Spleen (tissue), 11 donors: ENCODE results near the gene DPYSL5. TPM values are rescaled to one million over a fixed set of nuclear protein-coding genes. Genes with fewer than 3 reads are reported as not detected.

Experiments used
- DNase-seq: peaks from one replicate; pipeline ENCODE4 v3.0.0-alpha.2; 2020
- H3K27ac ChIP-seq, 8 donors: fragments of 200-600 bp; sonication (generic) in 7 of 8; 1 replicate in 4 of 8; 2 replicates in 4 of 8; pipeline versions ENCODE4 v1.5.0 to v1.8.0; 2016 to 2021; ENCODE audit warnings: inconsistent platforms in 4 of 8, mild to moderate bottlenecking in 4 of 8, moderate library complexity in 1 of 8
- H3K27me3 ChIP-seq, 7 donors: fragments of 200-600 bp; sonication (generic) in 6 of 7; replicated peaks in 1 of 7; 1 replicate in 4 of 7; 2 replicates in 3 of 7; pipeline versions ENCODE4 v1.5.0 to v1.8.0; 2016 to 2021; ENCODE audit warnings: inconsistent platforms in 3 of 7, mild to moderate bottlenecking in 1 of 7
- H3K36me3 ChIP-seq, 6 donors: fragments of 200-600 bp; sonication (generic) in 5 of 6; 1 replicate in 4 of 6; 2 replicates in 2 of 6; pipeline versions ENCODE4 v1.5.0 to v1.8.0; 2016 to 2021; ENCODE audit warnings: inconsistent platforms in 2 of 6
- H3K4me1 ChIP-seq, 6 donors: fragments of 200-600 bp; sonication (generic) in 5 of 6; 1 replicate in 3 of 6; 2 replicates in 3 of 6; pipeline versions ENCODE4 v1.5.0 to v1.8.0; 2016 to 2021; ENCODE audit warnings: inconsistent platforms in 3 of 6
- H3K4me3 ChIP-seq, 8 donors: fragments of 200-600 bp; sonication (generic) in 7 of 8; 1 replicate in 4 of 8; 2 replicates in 4 of 8; pipeline versions ENCODE4 v1.5.0 to v1.8.0; 2016 to 2021; ENCODE audit warnings: inconsistent platforms in 4 of 8, mild to moderate bottlenecking in 4 of 8, moderate library complexity in 2 of 8
- H3K9me3 ChIP-seq, 8 donors: fragments of 200-600 bp; sonication (generic) in 7 of 8; 1 replicate in 4 of 8; 2 replicates in 4 of 8; pipeline versions ENCODE4 v1.5.0 to v1.8.0; 2016 to 2021; ENCODE audit warnings: inconsistent platforms in 4 of 8
- POLR2A ChIP-seq, 3 donors: fragments of 450-650 bp; IDR thresholded peaks; one replicate each; pipeline ENCODE4 v1.5.1; 2017; ENCODE audit warnings: antibody characterized with exemption in 3 of 3, mild to moderate bottlenecking in 1 of 3
- POLR2AphosphoS5 ChIP-seq, 3 donors: sonication (generic); formaldehyde crosslinking; IDR thresholded peaks; one replicate each; pipeline ENCODE4 v1.5.1; 2017; ENCODE audit warnings: antibody characterized with exemption in 3 of 3
- WGBS, 5 donors: extraction: QIAGEN DNeasy Blood & Tissue Kit in 3 of 5; methylation state at CpG; one replicate each; pipeline versions ENCODE4 v1.1.5 to v1.1.7; 2013 to 2018; 5-methylcytosine and 5-hydroxymethylcytosine counted together
- intact Hi-C: fragments of 100-400 bp; cut with DNase I; formaldehyde crosslinking; loops from one replicate; pipeline ENCODE4 v1.15.0; 2023; ENCODE audit warnings: low total_unique reads
- polyA plus RNA-seq, 3 donors: library from polyadenylated mRNA; stranded (reverse); fragments of 200-250 nt; gene quantifications; one replicate each; pipeline ENCODE4 v1.2.1, GENCODE V29; 2013
- total RNA-seq, 7 donors: library from RNA; depleted of rRNA in 3 of 7; stranded (reverse); fragments of >200 nt in 3 of 7; fragmentation: NEBNext Ultra II Directional in 4 of 7; extraction: Animal tissue kit (Norgen Biotek cat#: 25700) in 4 of 7; gene quantifications; one replicate each; pipeline versions ENCODE4 v1.1.0 to v1.2.1, GENCODE V29; 2016 to 2021
- TF ChIP-seq, protein P1 (sequence below), 11 experiments: fragments of 200-600 bp in 7 of 11; fragments of 450-650 bp in 4 of 11; sonication (generic) in 4 of 11; IDR thresholded peaks in 8 of 11; conservative IDR thresholded peaks in 3 of 11; 1 replicate in 7 of 11; 2 replicates in 4 of 11; pipeline versions ENCODE4 v1.4.0 to v1.8.0; 2016 to 2021; ENCODE audit warnings: antibody characterized with exemption in 11 of 11, inconsistent platforms in 4 of 11, mild to moderate bottlenecking in 1 of 11
- donor health status: healthy with polysubstance abuse.
- donor health status: DM: no; HTN: no; CAD: no; lungs with moderate emphysema.
- donor health status: DM: no; HTN: no; CAD: no.
- donor health status: Bipolar disorder and iron deficiency.
- donor health status: healthy.
- donor health status: DM: no; HTN: no; CAD: no.
- donor health status: DM: yes; HTN: yes; CAD: no.

The DPYSL5 gene
- total and polyA plus RNA-seq, 10 donors = 0.02 to 0.07 (median 0.02) TPM; not detected in 7

DNA sequence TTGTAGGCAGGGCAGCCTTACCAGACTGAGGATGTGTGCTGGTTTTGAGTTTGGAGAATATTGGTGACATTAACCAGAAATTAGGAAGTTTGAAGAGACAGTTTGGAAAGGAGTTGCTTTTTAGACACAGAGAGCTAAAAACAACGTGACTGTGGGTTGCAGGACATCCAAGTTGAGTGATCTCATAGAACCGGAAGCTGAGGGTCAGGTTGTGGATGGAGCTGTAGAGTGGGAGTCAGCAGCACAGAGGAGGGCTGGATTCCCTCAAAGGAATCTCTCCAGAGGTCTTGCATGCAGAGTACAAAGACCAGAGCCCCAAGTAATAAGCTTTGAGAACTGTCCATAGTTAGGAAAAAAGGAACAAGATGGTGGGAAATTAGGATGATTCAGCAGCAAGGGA, 131.8 kb downstream of the DPYSL5 start:
- Histone ChIP-seq H3K36me3 (no peaks in the 10 kb centered on the region), H3K9me3 (no peaks in the 10 kb centered on the region), H3K4me3 (no peak overlapping the region), H3K4me1 (peaks cover 0 to 15% (median 5%) of the 10 kb centered on the region in 6 donors), H3K27ac (peak overlapping the region in 7 of 8 donors; percentile 29 to 61 (median 49)), H3K27me3 (no peaks in the 10 kb centered on the region)
- intact Hi-C loops = no loop called here
- no peak for DNase-seq
- WGBS, 5 donors = 48 to 78% (median 68%) methylated on average over 2 of the region's 2 CpGs
- TF ChIP-seq POLR2A (IDR thresholded peaks at IDR 0.05) (no peak), POLR2AphosphoS5 (IDR thresholded peaks at IDR 0.05) (peak in 1 of 3 donors; percentile 31)
- TF ChIP-seq, protein P1, sequence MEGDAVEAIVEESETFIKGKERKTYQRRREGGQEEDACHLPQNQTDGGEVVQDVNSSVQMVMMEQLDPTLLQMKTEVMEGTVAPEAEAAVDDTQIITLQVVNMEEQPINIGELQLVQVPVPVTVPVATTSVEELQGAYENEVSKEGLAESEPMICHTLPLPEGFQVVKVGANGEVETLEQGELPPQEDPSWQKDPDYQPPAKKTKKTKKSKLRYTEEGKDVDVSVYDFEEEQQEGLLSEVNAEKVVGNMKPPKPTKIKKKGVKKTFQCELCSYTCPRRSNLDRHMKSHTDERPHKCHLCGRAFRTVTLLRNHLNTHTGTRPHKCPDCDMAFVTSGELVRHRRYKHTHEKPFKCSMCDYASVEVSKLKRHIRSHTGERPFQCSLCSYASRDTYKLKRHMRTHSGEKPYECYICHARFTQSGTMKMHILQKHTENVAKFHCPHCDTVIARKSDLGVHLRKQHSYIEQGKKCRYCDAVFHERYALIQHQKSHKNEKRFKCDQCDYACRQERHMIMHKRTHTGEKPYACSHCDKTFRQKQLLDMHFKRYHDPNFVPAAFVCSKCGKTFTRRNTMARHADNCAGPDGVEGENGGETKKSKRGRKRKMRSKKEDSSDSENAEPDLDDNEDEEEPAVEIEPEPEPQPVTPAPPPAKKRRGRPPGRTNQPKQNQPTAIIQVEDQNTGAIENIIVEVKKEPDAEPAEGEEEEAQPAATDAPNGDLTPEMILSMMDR (IDR thresholded peaks at IDR 0.05 in 8 of 11, conservative IDR thresholded peaks at IDR 0.05 in 3 of 11) = no peak

DNA sequence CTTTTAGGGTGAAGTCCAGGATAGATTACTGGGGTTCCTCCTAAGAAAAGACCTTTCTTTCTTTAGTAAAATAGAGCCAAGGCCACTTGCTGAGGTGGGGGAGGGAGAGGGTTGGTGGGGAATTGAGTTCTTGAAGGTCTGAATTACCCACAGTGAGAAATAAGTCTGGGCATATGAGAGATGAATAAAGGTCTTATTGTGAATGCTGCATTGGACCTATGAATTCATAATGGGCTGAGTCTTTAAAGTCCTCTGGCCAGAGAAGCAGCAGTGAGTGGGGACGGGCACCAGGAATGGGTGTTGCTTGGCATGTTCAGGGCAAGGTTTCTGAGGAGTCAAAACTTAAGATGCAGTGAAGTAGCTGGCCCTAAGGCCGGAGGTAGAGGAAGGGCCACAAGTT, 133.0 kb downstream of the DPYSL5 start:
- TF ChIP-seq POLR2AphosphoS5 (IDR thresholded peaks at IDR 0.05) (no peak), POLR2A (IDR thresholded peaks at IDR 0.05) (no peak)
- TF ChIP-seq, protein P1 (IDR thresholded peaks at IDR 0.05 in 8 of 11, conservative IDR thresholded peaks at IDR 0.05 in 3 of 11) = no peak
- peaks cover 0 to 15% (median 5%) of the 10 kb centered on the region in 6 donors for H3K4me1 ChIP-seq
- H3K36me3 ChIP-seq = no peaks in the 10 kb centered on the region
- no peak for DNase-seq
- intact Hi-C loops = no loop called here
- H3K9me3 ChIP-seq = no peaks in the 10 kb centered on the region
- H3K27me3 ChIP-seq = no peaks in the 10 kb centered on the region
- H3K4me3 ChIP-seq = no peak overlapping the region
- WGBS, 5 donors = 85 to 96% (median 89%) methylated on average over 2 of the region's 2 CpGs
- peak overlapping the region in 2 of 8 donors; percentile 51 to 61 for H3K27ac ChIP-seq

DNA sequence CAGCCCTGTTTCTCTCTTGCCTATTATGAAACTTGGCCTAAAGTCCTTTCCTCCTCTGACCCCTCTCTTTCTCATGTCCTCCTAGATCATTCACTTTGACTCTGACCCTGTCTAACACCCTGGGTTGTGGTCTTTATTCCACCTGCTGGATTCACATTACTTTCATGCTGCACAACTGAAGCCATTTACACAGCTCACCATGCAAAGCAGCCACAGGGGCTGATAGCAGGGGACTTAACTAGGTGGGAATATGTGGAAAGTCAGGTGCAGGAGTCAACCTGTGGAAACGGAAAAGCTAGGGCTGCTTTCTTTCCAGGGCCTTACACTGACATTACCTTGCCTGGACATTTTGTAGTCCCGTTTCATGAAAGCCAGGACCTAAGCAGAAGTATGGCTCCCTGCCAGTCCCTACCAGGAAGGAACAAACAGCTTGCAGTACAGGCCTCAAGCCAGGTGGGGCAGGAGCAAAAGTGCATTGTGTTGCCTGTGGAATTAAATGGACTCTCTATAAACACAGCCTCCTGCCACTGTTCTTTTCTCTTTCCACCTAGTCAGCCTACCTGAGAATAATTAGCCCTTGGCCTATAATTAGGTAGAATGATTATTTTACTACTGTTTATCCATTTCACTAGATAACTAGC, 134.3 kb downstream of the DPYSL5 start:
- H3K9me3 ChIP-seq = no peaks in the 10 kb centered on the region
- no peak for DNase-seq
- H3K36me3 ChIP-seq = no peaks in the 10 kb centered on the region
- TF ChIP-seq POLR2AphosphoS5 (IDR thresholded peaks at IDR 0.05) (no peak), POLR2A (IDR thresholded peaks at IDR 0.05) (no peak)
- TF ChIP-seq, protein P1 (IDR thresholded peaks at IDR 0.05 in 8 of 11, conservative IDR thresholded peaks at IDR 0.05 in 3 of 11) = peak in 8 of 11 experiments; percentile 6 to 56 (median 40)
- H3K4me1 ChIP-seq = peaks cover 0 to 15% (median 5%) of the 10 kb centered on the region in 6 donors
- no peak overlapping the region for H3K4me3 ChIP-seq
- no peaks in the 10 kb centered on the region for H3K27me3 ChIP-seq
- no peak overlapping the region for H3K27ac ChIP-seq
- 36 to 60% (median 40%) methylated on average over 2 of the region's 2 CpGs for whole genome bisulfite sequencing, 5 donors
- intact Hi-C loops = no loop called here

DNA sequence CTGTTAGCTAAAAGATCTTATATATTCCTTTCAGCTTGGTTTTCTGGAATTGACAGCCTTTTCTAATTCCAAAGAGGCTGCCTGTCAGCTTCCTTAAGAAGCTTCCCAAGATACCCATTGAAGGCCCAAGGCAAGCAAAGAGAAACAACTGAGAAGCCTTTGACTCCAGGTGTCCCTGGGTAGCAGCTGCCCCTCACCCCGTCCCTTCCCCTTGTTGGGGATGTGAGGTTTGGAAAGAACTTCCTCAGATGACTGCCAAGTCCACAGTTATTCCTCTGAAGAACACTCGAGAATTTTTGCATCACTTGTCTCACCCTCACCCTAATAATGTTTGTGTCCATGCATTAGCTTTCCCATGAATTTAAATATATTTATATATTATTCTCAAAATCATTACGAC, 135.8 kb downstream of the DPYSL5 start:
- no peaks in the 10 kb centered on the region for H3K9me3 ChIP-seq
- H3K27ac ChIP-seq = no peak overlapping the region
- intact Hi-C loops = no loop called here
- no peak for DNase-seq
- H3K36me3 ChIP-seq = no peaks in the 10 kb centered on the region
- H3K4me1 ChIP-seq = peaks cover 0 to 17% (median 5%) of the 10 kb centered on the region in 6 donors
- TF ChIP-seq POLR2AphosphoS5 (IDR thresholded peaks at IDR 0.05) (no peak), POLR2A (IDR thresholded peaks at IDR 0.05) (no peak)
- TF ChIP-seq, protein P1 (IDR thresholded peaks at IDR 0.05 in 8 of 11, conservative IDR thresholded peaks at IDR 0.05 in 3 of 11) = no peak
- no peak overlapping the region for H3K4me3 ChIP-seq
- WGBS, 5 donors = 58 to 74% (median 68%) methylated on average over 3 of the region's 3 CpGs
- H3K27me3 ChIP-seq = no peaks in the 10 kb centered on the region
